HL-60 (cell line): ENCODE measurements around the gene DTX3.

Source experiments
- DNase-seq, 2 experiments: peaks; one replicate each; pipeline ENCODE4 v3.0.0-alpha.2; 2010 to 2020; ENCODE audit warnings: low read depth in 1 of 2, low spot score in 1 of 2
- H3K27ac ChIP-seq: fragments of 250-450 bp; sonication (Bioruptor Pico); replicated peaks from 2 replicates; pipeline ENCODE4 v1.5.1; 2020; ENCODE audit warnings: mild to moderate bottlenecking, moderate library complexity
- H3K27me3 ChIP-seq: fragments of 250-450 bp; sonication (Bioruptor Pico); 2 replicates; pipeline ENCODE4 v1.5.1; 2021; ENCODE audit warnings: mild to moderate bottlenecking, moderate library complexity; ENCODE audit not compliant: insufficient read depth, poor library complexity, severe bottlenecking
- H3K4me3 ChIP-seq: replicated peaks from 2 replicates; pipeline ENCODE4 v1.5.1; 2011; ENCODE audit warnings: mild to moderate bottlenecking, control low read depth, low read length; ENCODE audit not compliant: insufficient read depth
- GABPA ChIP-seq: IDR thresholded peaks from 2 replicates; pipeline ENCODE4 v1.6.1; 2012; ENCODE audit warnings: low read depth
- POLR2AphosphoS5 ChIP-seq: IDR thresholded peaks from 2 replicates; pipeline ENCODE4 v1.6.1; 2012; ENCODE audit warnings: low read depth
- REST ChIP-seq: IDR thresholded peaks from 2 replicates; pipeline ENCODE4 v1.6.1; 2012; ENCODE audit warnings: low read depth; ENCODE audit not compliant: insufficient replicate concordance
- SPI1 ChIP-seq: IDR thresholded peaks from 2 replicates; pipeline ENCODE4 v1.6.1; 2012; ENCODE audit warnings: low read depth, mild to moderate bottlenecking, borderline replicate concordance
- long read RNA-seq: library from polyadenylated mRNA; unstranded; transcript quantifications from one replicate; pipeline ENCODE4 v2.0.0, GENCODE V29; 2020
- TF ChIP-seq, protein P1 (sequence below): IDR thresholded peaks from one replicate; pipeline ENCODE4 v1.5.1; 2011; ENCODE audit warnings: low read length, control low read depth, inconsistent platforms; ENCODE audit not compliant: insufficient read depth

Gene DTX3
- long read RNA-seq = 0 reads

GRCh38 chr12:57604454-57604991, at the start of gene DTX3:
Gene DTX3, plus strand, starts transcription at chr12:57604824. Its CDS starts 1,694 bp downstream, at chr12:57606518.
- H3K27me3 ChIP-seq = peaks cover 31% of the 10 kb centered on the region
- TF ChIP-seq POLR2AphosphoS5 (no peak), GABPA (no peak), SPI1 (no peak), REST (no peak)
- TF ChIP-seq, protein P1, sequence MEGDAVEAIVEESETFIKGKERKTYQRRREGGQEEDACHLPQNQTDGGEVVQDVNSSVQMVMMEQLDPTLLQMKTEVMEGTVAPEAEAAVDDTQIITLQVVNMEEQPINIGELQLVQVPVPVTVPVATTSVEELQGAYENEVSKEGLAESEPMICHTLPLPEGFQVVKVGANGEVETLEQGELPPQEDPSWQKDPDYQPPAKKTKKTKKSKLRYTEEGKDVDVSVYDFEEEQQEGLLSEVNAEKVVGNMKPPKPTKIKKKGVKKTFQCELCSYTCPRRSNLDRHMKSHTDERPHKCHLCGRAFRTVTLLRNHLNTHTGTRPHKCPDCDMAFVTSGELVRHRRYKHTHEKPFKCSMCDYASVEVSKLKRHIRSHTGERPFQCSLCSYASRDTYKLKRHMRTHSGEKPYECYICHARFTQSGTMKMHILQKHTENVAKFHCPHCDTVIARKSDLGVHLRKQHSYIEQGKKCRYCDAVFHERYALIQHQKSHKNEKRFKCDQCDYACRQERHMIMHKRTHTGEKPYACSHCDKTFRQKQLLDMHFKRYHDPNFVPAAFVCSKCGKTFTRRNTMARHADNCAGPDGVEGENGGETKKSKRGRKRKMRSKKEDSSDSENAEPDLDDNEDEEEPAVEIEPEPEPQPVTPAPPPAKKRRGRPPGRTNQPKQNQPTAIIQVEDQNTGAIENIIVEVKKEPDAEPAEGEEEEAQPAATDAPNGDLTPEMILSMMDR = no peak
- H3K27ac ChIP-seq = no peak within 1 kb of the TSS
- H3K4me3 ChIP-seq = peak within 1 kb of the TSS; percentile 21
- DNase-seq = no peak

DNA sequence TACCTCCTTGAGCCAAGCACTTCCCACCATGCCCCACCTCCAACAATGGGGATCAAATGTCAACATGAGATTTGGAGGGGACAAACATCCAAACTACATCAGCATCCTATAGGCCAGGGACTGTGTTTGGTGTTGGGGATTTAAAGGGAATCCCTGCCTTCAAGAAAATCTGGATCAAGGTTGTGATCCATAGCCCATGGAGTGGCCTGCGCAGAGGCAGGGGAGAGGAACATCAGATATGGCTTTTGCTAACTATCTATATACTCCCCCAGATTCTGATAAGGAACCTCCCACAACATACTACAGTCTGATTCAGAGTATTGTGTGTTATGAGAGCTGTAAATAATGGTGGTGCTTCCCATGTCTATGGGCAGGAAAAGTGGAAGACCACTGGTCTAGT, 49.7 kb upstream of the DTX3 start:
- Histone ChIP-seq H3K27me3 (peaks cover 14% of the 10 kb centered on the region), H3K4me3 (no peak overlapping the region), H3K27ac (no peak overlapping the region)
- no peak for DNase-seq
- TF ChIP-seq GABPA = no peak
- TF ChIP-seq REST = no peak
- TF ChIP-seq SPI1 = no peak
- no peak for TF ChIP-seq POLR2AphosphoS5
- TF ChIP-seq, protein P1 = no peak

- TF ChIP-seq, protein P1 = no peak
- no peak for TF ChIP-seq POLR2AphosphoS5
- TF ChIP-seq REST = no peak
- no peak for TF ChIP-seq GABPA
- no peak for TF ChIP-seq SPI1
- peaks cover 17% of the 10 kb centered on the region for H3K27me3 ChIP-seq
- no peak overlapping the region for H3K4me3 ChIP-seq
- DNase-seq = no peak
- no peak overlapping the region for H3K27ac ChIP-seq
Measured at GRCh38 chr12:57558864-57559263, 45.8 kb upstream of the DTX3 start.
